IPS-15b (cell line): Measurements from ENCODE around the gene ITPR2.

Experiments
- H3K27me3 ChIP-seq: one replicate; pipeline ENCODE4 v1.6.1; 2013; ENCODE audit warnings: low read length; ENCODE audit not compliant: control insufficient read depth, insufficient read depth
- H3K36me3 ChIP-seq: one replicate; pipeline ENCODE4 v1.6.1; 2013; ENCODE audit warnings: low read length; ENCODE audit not compliant: control insufficient read depth, insufficient read depth
- H3K4me1 ChIP-seq: one replicate; pipeline ENCODE4 v1.6.1; 2013; ENCODE audit warnings: mild to moderate bottlenecking, low read length; ENCODE audit not compliant: control insufficient read depth, insufficient read depth
- H3K4me3 ChIP-seq: one replicate; pipeline ENCODE4 v1.5.1; 2013; ENCODE audit warnings: low read depth, low read length
- H3K9ac ChIP-seq: one replicate; pipeline ENCODE4 v1.6.1; 2013; ENCODE audit warnings: low read depth, mild to moderate bottlenecking, low read length
- H3K9me3 ChIP-seq: one replicate; pipeline ENCODE4 v1.6.1; 2013; ENCODE audit warnings: mild to moderate bottlenecking, low read length; ENCODE audit not compliant: control insufficient read depth, insufficient read depth

ITPR2 gene

GRCh38 chr12:26339976-26340375, 493.0 kb downstream of the ITPR2 start:
- Histone ChIP-seq H3K4me1 (peaks cover 7% of the 10 kb centered on the region), H3K36me3 (no peaks in the 10 kb centered on the region), H3K9me3 (no peaks in the 10 kb centered on the region), H3K4me3 (no peak overlapping the region), H3K9ac (no peak overlapping the region), H3K27me3 (no peaks in the 10 kb centered on the region)

- no peaks in the 10 kb centered on the region for H3K36me3 ChIP-seq
- no peak overlapping the region for H3K4me3 ChIP-seq
- peaks cover 7% of the 10 kb centered on the region for H3K4me1 ChIP-seq
Measured at GRCh38 chr12:26338586-26339572, 494.1 kb downstream of the ITPR2 start.

GRCh38 chr12:26335651-26336050, 497.3 kb downstream of the ITPR2 start:
- no peaks in the 10 kb centered on the region for H3K9me3 ChIP-seq
- no peak overlapping the region for H3K9ac ChIP-seq
- no peak overlapping the region for H3K4me3 ChIP-seq
- no peaks in the 10 kb centered on the region for H3K36me3 ChIP-seq
- H3K27me3 ChIP-seq = no peaks in the 10 kb centered on the region
- no peaks in the 10 kb centered on the region for H3K4me1 ChIP-seq

More at GRCh38 chr12:26338586-26339572, 494.1 kb downstream of the ITPR2 start:
- no peak overlapping the region for H3K9ac ChIP-seq
- H3K9me3 ChIP-seq = no peaks in the 10 kb centered on the region
- no peaks in the 10 kb centered on the region for H3K27me3 ChIP-seq

- no peak overlapping the region for H3K9ac ChIP-seq
- H3K27me3 ChIP-seq = no peaks in the 10 kb centered on the region
- no peak overlapping the region for H3K4me3 ChIP-seq
- no peaks in the 10 kb centered on the region for H3K4me1 ChIP-seq
- no peaks in the 10 kb centered on the region for H3K9me3 ChIP-seq
- H3K36me3 ChIP-seq = no peaks in the 10 kb centered on the region
Measured at GRCh38 chr12:26334621-26335124, 498.3 kb downstream of the ITPR2 start.

GRCh38 chr12:26331960-26332359, 501.0 kb downstream of the ITPR2 start:
- H3K9me3 ChIP-seq = no peaks in the 10 kb centered on the region
- no peaks in the 10 kb centered on the region for H3K27me3 ChIP-seq

GRCh38 chr12:26331136-26331535, 501.9 kb downstream of the ITPR2 start:
- no peaks in the 10 kb centered on the region for H3K4me1 ChIP-seq
- H3K9ac ChIP-seq = no peak overlapping the region
- no peaks in the 10 kb centered on the region for H3K36me3 ChIP-seq
- H3K9me3 ChIP-seq = no peaks in the 10 kb centered on the region
- no peak overlapping the region for H3K4me3 ChIP-seq
- H3K27me3 ChIP-seq = no peaks in the 10 kb centered on the region

More at GRCh38 chr12:26331960-26332359, 501.0 kb downstream of the ITPR2 start:
- Histone ChIP-seq H3K36me3 (no peaks in the 10 kb centered on the region), H3K4me1 (no peaks in the 10 kb centered on the region), H3K9ac (no peak overlapping the region), H3K4me3 (no peak overlapping the region)

- Histone ChIP-seq H3K9ac (no peak overlapping the region), H3K4me1 (no peaks in the 10 kb centered on the region), H3K27me3 (no peaks in the 10 kb centered on the region), H3K36me3 (no peaks in the 10 kb centered on the region), H3K4me3 (no peak overlapping the region), H3K9me3 (no peaks in the 10 kb centered on the region)
Measured at GRCh38 chr12:26327975-26328644, 504.9 kb downstream of the ITPR2 start.

GRCh38 chr12:26323673-26324072, 509.3 kb downstream of the ITPR2 start:
- Histone ChIP-seq H3K27me3 (no peaks in the 10 kb centered on the region), H3K9ac (no peak overlapping the region), H3K9me3 (no peaks in the 10 kb centered on the region), H3K4me3 (no peak overlapping the region), H3K4me1 (no peaks in the 10 kb centered on the region), H3K36me3 (no peaks in the 10 kb centered on the region)

GRCh38 chr12:26319511-26319910, 513.5 kb downstream of the ITPR2 start:
- H3K9me3 ChIP-seq = no peaks in the 10 kb centered on the region
- H3K36me3 ChIP-seq = no peaks in the 10 kb centered on the region
- no peaks in the 10 kb centered on the region for H3K27me3 ChIP-seq
- no peak overlapping the region for H3K4me3 ChIP-seq
- H3K9ac ChIP-seq = no peak overlapping the region
- H3K4me1 ChIP-seq = no peaks in the 10 kb centered on the region

- Histone ChIP-seq H3K9me3 (no peaks in the 10 kb centered on the region), H3K27me3 (no peaks in the 10 kb centered on the region), H3K9ac (no peak overlapping the region), H3K4me3 (no peak overlapping the region), H3K4me1 (no peaks in the 10 kb centered on the region), H3K36me3 (no peaks in the 10 kb centered on the region)
Measured at GRCh38 chr12:26318661-26319068, 514.3 kb downstream of the ITPR2 start.

- Histone ChIP-seq H3K9me3 (no peaks in the 10 kb centered on the region), H3K4me3 (no peak overlapping the region), H3K27me3 (no peaks in the 10 kb centered on the region), H3K9ac (no peak overlapping the region), H3K4me1 (no peaks in the 10 kb centered on the region), H3K36me3 (no peaks in the 10 kb centered on the region)
Measured at GRCh38 chr12:26317942-26318575, 514.9 kb downstream of the ITPR2 start.
